Astrocyte of the cerebellum (primary cell): ENCODE measurements around the gene TSPAN5.

Source experiments
- DNase-seq: peaks from one replicate; pipeline ENCODE4 v3.0.0-alpha.2; 2011; ENCODE audit warnings: low read depth
- H3K4me3 ChIP-seq: 2 replicates; pipeline ENCODE4 v1.5.1; 2011; ENCODE audit warnings: mild to moderate bottlenecking, low read depth, low read length, moderate library complexity
- CTCF ChIP-seq: IDR thresholded peaks from 2 replicates; pipeline ENCODE4 v1.5.1; 2012; ENCODE audit warnings: low read length, low read depth, moderate library complexity, mild to moderate bottlenecking; ENCODE audit errors: missing control alignments
- in situ Hi-C: cut with HindIII; loops from 2 replicates; pipeline ENCODE4 v1.10.0; 2017; ENCODE audit warnings: low sequenced_read_pairs

Gene TSPAN5

GRCh38 chr4:98641376-98641775, 17.0 kb downstream of the TSPAN5 start:
- no peak for TF ChIP-seq CTCF
- in situ Hi-C loops, result no loop called here
- DNase-seq, result no peak
- no peak overlapping the region for H3K4me3 ChIP-seq

GRCh38 chr4:98639523-98639922, 18.9 kb downstream of the TSPAN5 start:
- no peak overlapping the region for H3K4me3 ChIP-seq
- no peak for TF ChIP-seq CTCF
- no peak for DNase-seq
- in situ Hi-C loops, result no loop called here

- no peak overlapping the region for H3K4me3 ChIP-seq
- in situ Hi-C loops, result no loop called here
- no peak for DNase-seq
- TF ChIP-seq CTCF, result no peak
These were observed 19.3 kb downstream of the TSPAN5 start for GRCh38 chr4:98639108-98639507.

GRCh38 chr4:98638661-98639060, 19.8 kb downstream of the TSPAN5 start:
- in situ Hi-C loops, result no loop called here
- TF ChIP-seq CTCF, result no peak
- no peak overlapping the region for H3K4me3 ChIP-seq
- DNase-seq, result no peak

GRCh38 chr4:98634061-98634460, 24.4 kb downstream of the TSPAN5 start:
- H3K4me3 ChIP-seq, result no peak overlapping the region
- no peak for TF ChIP-seq CTCF
- no peak for DNase-seq
- in situ Hi-C loops, result no loop called here

- in situ Hi-C loops, result no loop called here
- no peak overlapping the region for H3K4me3 ChIP-seq
- no peak for DNase-seq
- no peak for TF ChIP-seq CTCF
These were observed 25.3 kb downstream of the TSPAN5 start for GRCh38 chr4:98633159-98633558.

GRCh38 chr4:98632258-98632657, 26.2 kb downstream of the TSPAN5 start:
- TF ChIP-seq CTCF, result no peak
- in situ Hi-C loops, result no loop called here
- no peak overlapping the region for H3K4me3 ChIP-seq
- no peak for DNase-seq
